ENCODE results near the gene WDFY2. TPM values are rescaled to one million over a fixed set of nuclear protein-coding genes. Genes with fewer than 3 reads are reported as not detected.
A peak's percentile ranks its signal among the peaks of the same experiment; 100 is the strongest.

The WDFY2 gene
- total and polyA plus RNA-seq, 12 donors, result 13.2 to 38.6 (median 26.0) TPM

DNA sequence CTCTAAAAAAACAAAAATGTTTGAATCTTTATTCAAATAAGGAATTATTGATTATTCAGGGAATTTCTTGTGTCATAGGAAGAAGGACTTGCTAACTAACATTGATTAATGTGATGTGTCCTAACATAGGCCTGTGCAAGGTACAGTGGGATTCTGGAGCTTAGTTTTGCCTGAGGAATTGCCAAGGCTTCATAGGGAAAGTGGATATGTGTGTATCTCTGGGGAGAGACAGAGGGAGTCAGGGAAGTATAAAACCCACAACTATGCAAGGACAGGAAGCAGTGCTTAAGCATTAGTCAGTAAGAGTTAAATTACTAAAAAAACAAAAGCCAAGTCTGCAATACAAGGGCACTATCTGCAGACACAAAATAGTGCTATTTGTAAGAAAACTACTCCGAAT, 59.6 kb downstream of the WDFY2 start:
- no peaks in the 10 kb centered on the region for H3K9me3 ChIP-seq (replicated peaks in 1 of 3)
- no peak overlapping the region for H3K4me3 ChIP-seq
- peak overlapping the region in 1 of 5 donors; percentile 18 for H3K27ac ChIP-seq
- intact Hi-C loops (cut with DNase I), result no loop called here
- TF ChIP-seq POLR2A (IDR thresholded peaks at IDR 0.05), result no peak
- TF ChIP-seq, protein P1, sequence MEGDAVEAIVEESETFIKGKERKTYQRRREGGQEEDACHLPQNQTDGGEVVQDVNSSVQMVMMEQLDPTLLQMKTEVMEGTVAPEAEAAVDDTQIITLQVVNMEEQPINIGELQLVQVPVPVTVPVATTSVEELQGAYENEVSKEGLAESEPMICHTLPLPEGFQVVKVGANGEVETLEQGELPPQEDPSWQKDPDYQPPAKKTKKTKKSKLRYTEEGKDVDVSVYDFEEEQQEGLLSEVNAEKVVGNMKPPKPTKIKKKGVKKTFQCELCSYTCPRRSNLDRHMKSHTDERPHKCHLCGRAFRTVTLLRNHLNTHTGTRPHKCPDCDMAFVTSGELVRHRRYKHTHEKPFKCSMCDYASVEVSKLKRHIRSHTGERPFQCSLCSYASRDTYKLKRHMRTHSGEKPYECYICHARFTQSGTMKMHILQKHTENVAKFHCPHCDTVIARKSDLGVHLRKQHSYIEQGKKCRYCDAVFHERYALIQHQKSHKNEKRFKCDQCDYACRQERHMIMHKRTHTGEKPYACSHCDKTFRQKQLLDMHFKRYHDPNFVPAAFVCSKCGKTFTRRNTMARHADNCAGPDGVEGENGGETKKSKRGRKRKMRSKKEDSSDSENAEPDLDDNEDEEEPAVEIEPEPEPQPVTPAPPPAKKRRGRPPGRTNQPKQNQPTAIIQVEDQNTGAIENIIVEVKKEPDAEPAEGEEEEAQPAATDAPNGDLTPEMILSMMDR (IDR thresholded peaks at IDR 0.05), result no peak
- DNase-seq, result no peak
- no peaks in the 10 kb centered on the region for H3K27me3 ChIP-seq
- H3K4me1 ChIP-seq (replicated peaks in 1 of 2), result peaks cover 29 to 54% of the 10 kb centered on the region in 2 donors
- WGBS, 4 donors, result 34 to 42% (median 42%) methylated on average over 1 of the region's 1 CpG
- no peaks in the 10 kb centered on the region for H3K36me3 ChIP-seq (replicated peaks in 1 of 2)

DNA sequence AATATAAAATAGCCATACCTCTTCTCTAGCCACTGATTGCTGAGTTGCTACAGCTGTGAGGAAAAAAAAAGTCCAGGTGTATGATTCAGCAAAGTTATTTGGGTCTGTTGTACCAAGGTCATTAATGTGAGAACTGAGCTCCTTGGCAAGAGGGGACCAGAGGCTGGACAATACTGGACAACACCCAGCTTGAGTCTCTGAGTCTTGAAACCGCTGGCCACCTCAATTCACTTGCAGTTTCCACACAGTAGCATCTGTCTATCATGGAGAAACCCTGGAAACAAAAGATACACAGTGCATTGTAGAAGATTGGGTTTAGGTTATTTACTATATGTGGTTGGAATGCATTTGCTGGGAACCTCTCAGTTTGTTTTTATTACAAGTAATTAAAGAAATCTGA, 60.4 kb downstream of the WDFY2 start:
- WGBS, 4 donors, result 20 to 34% (median 22%) methylated on average over 1 of the region's 1 CpG
- Histone ChIP-seq H3K4me3 (no peak overlapping the region), H3K27ac (peak overlapping the region in 2 of 5 donors; percentile 4 to 35), H3K36me3 (replicated peaks in 1 of 2) (no peaks in the 10 kb centered on the region), H3K9me3 (replicated peaks in 1 of 3) (no peaks in the 10 kb centered on the region), H3K27me3 (no peaks in the 10 kb centered on the region), H3K4me1 (replicated peaks in 1 of 2) (peaks cover 29 to 46% of the 10 kb centered on the region in 2 donors)
- DNase-seq, result peak in 6 of 7 donors; percentile 41 to 74 (median 56)
- TF ChIP-seq POLR2A (IDR thresholded peaks at IDR 0.05), result no peak
- TF ChIP-seq, protein P1 (IDR thresholded peaks at IDR 0.05), result no peak
- intact Hi-C loops (cut with DNase I), result no loop called here

DNA sequence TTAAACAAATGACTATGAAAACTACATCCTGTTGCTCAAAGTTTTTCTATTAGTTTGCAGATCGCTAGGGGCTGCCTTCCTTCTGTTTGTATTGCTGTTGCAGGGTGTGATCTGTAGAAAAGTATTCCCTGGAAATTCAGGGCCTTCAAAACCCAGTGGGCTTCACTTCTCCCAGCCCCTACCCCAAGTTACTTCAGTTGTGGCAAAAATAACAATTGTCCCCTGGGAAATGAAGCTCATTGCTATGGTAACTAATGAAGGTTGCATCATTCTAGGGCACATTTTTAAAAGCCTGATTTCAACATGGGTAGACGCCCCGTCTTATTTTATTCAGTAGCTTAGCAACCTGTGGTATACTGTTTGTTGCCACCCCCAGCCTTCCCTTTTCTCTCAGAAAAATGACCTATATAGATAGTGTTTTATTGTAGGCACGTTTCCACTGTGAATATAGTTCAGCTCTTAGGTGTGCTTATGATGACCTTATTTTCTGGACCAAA, 60.9 kb downstream of the WDFY2 start:
- H3K4me1 ChIP-seq (replicated peaks in 1 of 2), result peaks cover 29 to 41% of the 10 kb centered on the region in 2 donors
- peak overlapping the region in 2 of 5 donors; percentile 25 to 35 for H3K27ac ChIP-seq
- no peak overlapping the region for H3K4me3 ChIP-seq
- H3K9me3 ChIP-seq (replicated peaks in 1 of 3), result no peaks in the 10 kb centered on the region
- TF ChIP-seq, protein P1 (IDR thresholded peaks at IDR 0.05), result no peak
- TF ChIP-seq POLR2A (IDR thresholded peaks at IDR 0.05), result no peak
- no peak for DNase-seq
- WGBS, 4 donors, result 19 to 32% (median 26%) methylated on average over 4 of the region's 4 CpGs
- intact Hi-C loops (cut with DNase I), result no loop called here
- H3K27me3 ChIP-seq, result no peaks in the 10 kb centered on the region
- no peaks in the 10 kb centered on the region for H3K36me3 ChIP-seq (replicated peaks in 1 of 2)

DNA sequence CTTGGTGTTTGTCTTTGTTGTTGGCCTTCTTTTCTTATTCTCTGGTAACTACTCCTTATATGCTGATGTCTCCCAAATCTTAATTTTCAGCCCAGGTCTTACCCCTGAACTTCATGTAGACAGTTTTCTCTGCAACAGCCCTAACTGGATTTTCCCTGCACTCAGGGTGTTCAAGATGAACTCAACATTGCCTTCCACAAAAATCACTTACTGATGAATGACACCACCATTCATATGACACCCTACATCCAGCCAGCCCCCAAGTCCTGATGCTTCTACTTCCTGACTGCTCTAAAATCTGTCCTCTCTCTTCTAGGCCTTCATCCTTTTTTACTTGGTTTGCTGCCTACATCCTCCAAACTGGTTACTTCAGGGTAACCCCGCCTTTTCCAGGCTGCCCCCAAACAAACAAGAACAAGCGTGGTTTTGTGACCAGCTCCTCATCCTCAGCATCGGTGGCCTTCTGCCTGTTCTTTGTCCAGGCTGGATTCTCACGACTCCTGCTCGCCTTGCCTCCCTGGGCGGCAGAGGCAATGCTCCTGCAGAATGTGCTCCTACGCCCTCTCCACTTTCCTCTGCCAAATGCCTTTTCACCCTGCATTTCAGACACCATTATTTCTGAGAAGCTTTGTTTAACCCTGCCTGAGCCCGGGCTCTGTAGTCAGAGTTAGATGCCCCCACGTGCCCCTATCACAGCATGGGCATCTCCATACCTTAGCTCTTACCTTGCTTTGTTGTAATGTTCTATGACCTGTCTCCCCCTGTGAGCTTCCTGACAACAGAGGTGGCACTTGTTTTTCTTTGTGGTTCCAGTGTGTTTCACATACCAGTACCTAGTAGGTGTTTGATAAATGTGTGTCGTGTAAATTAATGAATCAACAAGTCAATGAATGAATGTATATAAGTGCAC, 61.8 kb downstream of the WDFY2 start:
- TF ChIP-seq, protein P1 (IDR thresholded peaks at IDR 0.05), result no peak
- no peak for TF ChIP-seq POLR2A (IDR thresholded peaks at IDR 0.05)
- Histone ChIP-seq H3K4me1 (replicated peaks in 1 of 2) (peaks cover 29 to 39% of the 10 kb centered on the region in 2 donors), H3K9me3 (replicated peaks in 1 of 3) (no peaks in the 10 kb centered on the region), H3K4me3 (no peak overlapping the region), H3K36me3 (replicated peaks in 1 of 2) (no peaks in the 10 kb centered on the region), H3K27me3 (no peaks in the 10 kb centered on the region), H3K27ac (peak overlapping the region in 1 of 5 donors; percentile 35)
- DNase-seq, result no peak
- intact Hi-C loops (cut with DNase I), result no loop called here
- 91 to 95% (median 94%) methylated on average over 10 of the region's 10 CpGs for WGBS, 4 donors
